OCI-LY7 (cell line): ENCODE measurements around the gene PDZRN3. TPM values are rescaled to one million over a fixed set of nuclear protein-coding genes. Genes with fewer than 3 reads are reported as not detected.

Experiments used
- BruUV-seq: library from RNA; stranded (reverse); fragments of 400-500 nt; replicated peaks from 2 replicates; lab custom pipeline; 2021; lab: Mats Ljungman, UMichigan
- CTCF ChIA-PET: fragments of 300-600 bp; sonication (Branson Sonifier 250); formaldehyde crosslinking; loops from one replicate; lab custom pipeline; 2022; ENCODE audit warnings: antibody characterized with exemption; ENCODE audit not compliant: unreplicated experiment; lab: Charles Lee
- POLR2A ChIA-PET: fragments of 300-600 bp; sonication (Branson Sonifier 250); formaldehyde crosslinking; loops from one replicate; lab custom pipeline; 2022; ENCODE audit warnings: antibody characterized with exemption; lab: Charles Lee
- DNase-seq: peaks from one replicate; pipeline ENCODE4 v3.0.0-alpha.2; 2015; ENCODE audit warnings: low spot score
- H2AFZ ChIP-seq: fragments of 200-600 bp; sonication (generic), shearing (Covaris generic); 2 replicates; pipeline ENCODE4 v1.6.1; 2014; ENCODE audit warnings: mild to moderate bottlenecking, antibody characterized with exemption, low read length, moderate library complexity
- H3K27ac ChIP-seq: fragments of 200-600 bp; sonication (generic); 2 replicates; pipeline ENCODE4 v1.5.1; 2014; ENCODE audit warnings: mixed run types, low read depth, mild to moderate bottlenecking, moderate library complexity, low read length, inconsistent platforms; ENCODE audit not compliant: poor library complexity, severe bottlenecking
- H3K36me3 ChIP-seq: fragments of 200-600 bp; sonication (generic); 2 replicates; pipeline ENCODE4 v1.6.1; 2014; ENCODE audit warnings: mild to moderate bottlenecking, antibody characterized with exemption, low read length, moderate library complexity, mixed read lengths; ENCODE audit not compliant: insufficient read depth
- H3K4me1 ChIP-seq: fragments of 200-600 bp; sonication (generic); 2 replicates; pipeline ENCODE4 v1.5.1; 2014; ENCODE audit warnings: mild to moderate bottlenecking, low read length; ENCODE audit not compliant: insufficient read depth, poor library complexity, severe bottlenecking
- H3K4me2 ChIP-seq: fragments of 200-600 bp; sonication (generic); 2 replicates; pipeline ENCODE4 v1.6.1; 2014; ENCODE audit warnings: mild to moderate bottlenecking, low read length
- H3K4me3 ChIP-seq: fragments of 200-600 bp; sonication (generic); 2 replicates; pipeline ENCODE4 v1.5.1; 2014; ENCODE audit warnings: mild to moderate bottlenecking, low read depth, low read length; ENCODE audit not compliant: poor library complexity, severe bottlenecking
- H3K79me2 ChIP-seq: fragments of 200-600 bp; sonication (generic); 2 replicates; pipeline ENCODE4 v1.6.1; 2016; ENCODE audit warnings: low read depth, mild to moderate bottlenecking, low read length, moderate library complexity, mixed read lengths; ENCODE audit not compliant: insufficient read depth
- H3K9me2 ChIP-seq: fragments of 200-600 bp; sonication (generic); 2 replicates; pipeline ENCODE4 v1.6.1; 2016; ENCODE audit warnings: mild to moderate bottlenecking, low read length, mixed read lengths; ENCODE audit not compliant: insufficient read depth
- H3K9me3 ChIP-seq: fragments of 200-600 bp; sonication (generic); 2 replicates; pipeline ENCODE4 v1.6.1; 2014; ENCODE audit warnings: mild to moderate bottlenecking, mixed run types, low read length, mixed read lengths
- H4K20me1 ChIP-seq: fragments of 200-600 bp; sonication (generic); 2 replicates; pipeline ENCODE4 v1.6.1; 2014; ENCODE audit warnings: mild to moderate bottlenecking, antibody characterized with exemption, low read length, moderate library complexity, mixed read lengths; ENCODE audit not compliant: insufficient read depth
- EZH2phosphoT487 ChIP-seq: fragments of 200-600 bp; sonication (generic); IDR thresholded peaks from 2 replicates; pipeline ENCODE4 v1.6.1; 2018; ENCODE audit warnings: low read depth, borderline replicate concordance, mild to moderate bottlenecking, mixed run types, antibody characterized with exemption, low read length, moderate library complexity, mixed read lengths
- intact Hi-C: fragments of 100-400 bp; cut with micrococcal nuclease; formaldehyde crosslinking; loops from one replicate; pipeline ENCODE4 v1.10.0; 2022; ENCODE audit not compliant: unreplicated experiment
- total RNA-seq, 2 experiments: library from RNA; depleted of rRNA in 1 of 2; stranded (reverse); fragments of >200 nt in 1 of 2; shearing (Covaris generic) in 1 of 2; gene quantifications; 2 replicates each; pipeline ENCODE4 v1.2.3, GENCODE V29; 2014 to 2022
- TF ChIP-seq, protein P1 (sequence below): fragments of 200-600 bp; sonication (generic); conservative IDR thresholded peaks from 2 replicates; pipeline ENCODE4 v1.5.1; 2014; ENCODE audit warnings: mild to moderate bottlenecking, antibody characterized with exemption, low read length, moderate library complexity, mixed read lengths

Gene PDZRN3
- total RNA-seq, 2 experiments from 2014 or later, result 0.95 TPM; not detected in 1

DNA sequence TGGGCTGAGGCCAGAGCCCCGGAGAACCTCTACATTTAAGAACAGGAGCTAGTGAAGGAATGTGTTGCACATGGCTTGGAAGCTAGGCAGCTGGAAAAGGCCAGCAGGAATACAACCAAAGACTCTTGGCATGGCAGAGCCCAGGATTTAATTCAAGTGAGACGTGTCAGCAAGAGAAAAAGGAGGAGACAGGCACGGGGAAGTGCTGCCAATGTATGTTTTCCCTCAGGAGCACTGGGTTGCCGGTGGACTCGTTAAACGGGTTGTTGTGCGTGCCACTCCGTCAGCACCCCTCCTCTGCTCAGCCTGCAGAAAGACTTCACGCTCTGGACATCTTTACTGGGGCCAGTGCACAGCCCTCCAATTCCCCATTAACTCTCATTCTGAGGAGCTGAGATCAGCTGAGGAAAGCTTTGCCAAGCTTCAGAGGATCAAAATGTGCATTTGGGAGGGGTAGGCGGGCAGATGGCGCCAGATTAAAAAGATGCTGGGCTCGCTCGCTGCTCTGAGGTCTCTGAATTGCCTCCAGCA, 103.7 kb downstream of the PDZRN3 start:
- Histone ChIP-seq H3K4me1 (no peaks in the 10 kb centered on the region), H3K79me2 (no peaks in the 10 kb centered on the region), H3K36me3 (no peaks in the 10 kb centered on the region), H3K9me3 (no peaks in the 10 kb centered on the region), H4K20me1 (no peaks in the 10 kb centered on the region), H2AFZ (no peak overlapping the region), H3K9me2 (no peaks in the 10 kb centered on the region), H3K4me2 (no peak overlapping the region), H3K27ac (no peak overlapping the region), H3K4me3 (no peak overlapping the region)
- ChIA-PET POLR2A (no interaction called here), CTCF (no interaction called here)
- no TSS peak for BruUV-seq
- DNase-seq, result no peak
- intact Hi-C loops, result no loop called here
- TF ChIP-seq, protein P1, sequence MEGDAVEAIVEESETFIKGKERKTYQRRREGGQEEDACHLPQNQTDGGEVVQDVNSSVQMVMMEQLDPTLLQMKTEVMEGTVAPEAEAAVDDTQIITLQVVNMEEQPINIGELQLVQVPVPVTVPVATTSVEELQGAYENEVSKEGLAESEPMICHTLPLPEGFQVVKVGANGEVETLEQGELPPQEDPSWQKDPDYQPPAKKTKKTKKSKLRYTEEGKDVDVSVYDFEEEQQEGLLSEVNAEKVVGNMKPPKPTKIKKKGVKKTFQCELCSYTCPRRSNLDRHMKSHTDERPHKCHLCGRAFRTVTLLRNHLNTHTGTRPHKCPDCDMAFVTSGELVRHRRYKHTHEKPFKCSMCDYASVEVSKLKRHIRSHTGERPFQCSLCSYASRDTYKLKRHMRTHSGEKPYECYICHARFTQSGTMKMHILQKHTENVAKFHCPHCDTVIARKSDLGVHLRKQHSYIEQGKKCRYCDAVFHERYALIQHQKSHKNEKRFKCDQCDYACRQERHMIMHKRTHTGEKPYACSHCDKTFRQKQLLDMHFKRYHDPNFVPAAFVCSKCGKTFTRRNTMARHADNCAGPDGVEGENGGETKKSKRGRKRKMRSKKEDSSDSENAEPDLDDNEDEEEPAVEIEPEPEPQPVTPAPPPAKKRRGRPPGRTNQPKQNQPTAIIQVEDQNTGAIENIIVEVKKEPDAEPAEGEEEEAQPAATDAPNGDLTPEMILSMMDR, result no peak
- no peak for TF ChIP-seq EZH2phosphoT487

DNA sequence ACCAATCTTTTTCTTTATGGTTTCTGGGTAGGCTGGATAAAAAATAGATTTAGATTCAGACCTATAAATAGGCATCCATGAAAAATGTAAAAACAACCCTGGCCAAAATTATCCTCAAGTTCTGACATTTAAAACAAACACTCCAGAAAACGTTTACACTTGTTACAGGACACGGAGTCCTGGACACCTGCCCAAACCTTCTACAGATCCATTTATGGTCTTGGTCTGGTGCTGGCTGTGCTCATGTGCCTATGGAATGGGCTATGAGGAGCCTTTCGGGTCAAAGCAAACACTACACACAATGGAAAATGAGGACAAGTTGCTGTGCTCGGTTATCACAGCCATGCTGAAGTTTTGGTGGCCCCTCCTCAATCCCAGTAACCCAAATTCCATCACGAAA, 108.1 kb downstream of the PDZRN3 start:
- no peaks in the 10 kb centered on the region for H3K9me3 ChIP-seq
- intact Hi-C loops, result no loop called here
- POLR2A ChIA-PET, result no interaction called here
- DNase-seq, result no peak
- H3K36me3 ChIP-seq, result no peaks in the 10 kb centered on the region
- no peak for TF ChIP-seq EZH2phosphoT487
- TF ChIP-seq, protein P1, result no peak
- no peaks in the 10 kb centered on the region for H3K4me1 ChIP-seq
- no peak overlapping the region for H3K4me3 ChIP-seq
- H2AFZ ChIP-seq, result no peak overlapping the region
- BruUV-seq, result no TSS peak
- no peaks in the 10 kb centered on the region for H3K9me2 ChIP-seq
- H3K4me2 ChIP-seq, result no peak overlapping the region
- H4K20me1 ChIP-seq, result no peaks in the 10 kb centered on the region
- CTCF ChIA-PET, result no interaction called here
- H3K79me2 ChIP-seq, result no peaks in the 10 kb centered on the region
- no peak overlapping the region for H3K27ac ChIP-seq

DNA sequence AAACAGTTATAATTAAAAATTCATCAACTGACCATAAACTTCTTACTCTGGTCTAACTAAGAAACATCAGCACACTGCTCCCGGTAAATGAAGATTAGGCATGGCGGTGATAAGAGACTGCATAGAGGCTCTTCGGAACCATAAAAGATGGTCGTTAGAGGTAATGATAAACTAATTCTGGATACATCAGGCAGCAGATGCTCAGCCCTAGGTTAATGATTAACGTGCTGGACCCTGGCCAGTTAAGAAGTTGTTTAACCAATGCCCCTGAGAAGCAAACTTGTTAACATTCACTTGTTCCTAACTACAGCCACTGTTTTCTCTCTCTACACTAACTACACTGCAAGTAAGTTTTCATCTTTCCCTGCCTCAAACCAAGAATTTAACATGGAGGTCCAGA, 111.5 kb downstream of the PDZRN3 start:
- no TSS peak for BruUV-seq
- no peak for TF ChIP-seq EZH2phosphoT487
- TF ChIP-seq, protein P1, result no peak
- POLR2A ChIA-PET, result interaction anchor here (1.2 kb wide), 1 partner anchor 28 kb away, joined by 3 read pairs; no protein-coding TSS in a partner anchor

More for the DNA sequence above, 111.5 kb downstream of the PDZRN3 start:
- Histone ChIP-seq H2AFZ (no peak overlapping the region), H3K9me2 (no peaks in the 10 kb centered on the region), H3K9me3 (no peaks in the 10 kb centered on the region), H3K4me2 (no peak overlapping the region), H4K20me1 (no peaks in the 10 kb centered on the region), H3K4me1 (no peaks in the 10 kb centered on the region), H3K36me3 (no peaks in the 10 kb centered on the region), H3K27ac (no peak overlapping the region), H3K79me2 (no peaks in the 10 kb centered on the region), H3K4me3 (no peak overlapping the region)
- intact Hi-C loops, result no loop called here
- no peak for DNase-seq
- CTCF ChIA-PET, result no interaction called here
